ENCODE data around the gene LHFPL5.

GRCh38 chr6:35777356-35778102, 27.6 kb upstream of the LHFPL5 start:
- TF ChIP-seq CTCF (IDR thresholded peaks at IDR 0.05): no peak
- no peak for TF ChIP-seq ZFX (IDR thresholded peaks at IDR 0.05; ENCODE audit: borderline replicate concordance)

Data from 22Rv1 (cell line).